Effector CD4-positive, alpha-beta T cell (primary cell): Measurements from ENCODE around the gene ETV3L.
"Not testable (repeated sequence)": the region's sequence is repeated elsewhere in the genome, so short reads cannot be mapped to it uniquely, and the experiment has no call there.

Experiments used
- DNase-seq: peaks from one replicate; pipeline ENCODE4 v3.0.0-alpha.2; 2020

The ETV3L gene

DNA sequence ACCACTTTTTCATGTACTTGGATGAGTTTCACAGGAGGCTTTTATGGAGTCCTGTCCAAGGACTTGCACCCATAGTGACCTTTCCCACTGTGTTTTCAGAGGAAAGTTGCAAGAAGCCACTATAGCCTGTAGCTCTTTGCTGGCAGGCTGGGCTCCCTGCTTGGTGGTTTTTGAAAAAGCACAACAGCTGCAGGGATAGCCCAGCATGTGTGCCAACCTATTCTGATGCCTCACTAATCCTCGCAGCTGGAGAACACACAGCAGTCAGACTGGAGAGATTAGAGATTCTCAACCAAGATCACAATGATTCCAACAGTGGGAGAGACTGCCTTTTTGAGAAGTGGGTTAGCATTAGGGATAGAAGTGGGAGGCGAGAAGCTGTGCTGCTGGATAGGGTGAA is 30.0 kb downstream of the ETV3L start:
- no peak for DNase-seq

- DNase-seq = not testable (repeated sequence)
These were observed 40.4 kb downstream of the ETV3L start for GRCh38 chr1:157059241-157059640.

DNA sequence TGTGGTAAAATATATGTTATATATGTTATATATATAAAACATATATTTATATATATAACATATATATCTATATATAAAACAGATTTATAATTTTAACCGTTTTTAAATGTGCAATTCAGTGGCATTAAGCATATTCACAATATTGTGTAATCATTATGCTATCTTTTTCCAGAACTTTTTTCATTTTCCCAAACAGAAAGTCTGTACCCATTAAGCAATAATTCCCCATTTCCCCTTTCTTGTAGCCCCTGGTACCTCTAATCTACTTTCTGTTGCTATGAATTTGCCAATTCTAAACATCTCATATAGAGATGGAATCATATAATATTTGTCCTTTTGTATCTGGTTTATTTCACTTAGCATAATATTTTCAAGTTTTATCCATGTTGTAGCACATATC is 43.3 kb downstream of the ETV3L start:
- DNase-seq = no peak

DNA sequence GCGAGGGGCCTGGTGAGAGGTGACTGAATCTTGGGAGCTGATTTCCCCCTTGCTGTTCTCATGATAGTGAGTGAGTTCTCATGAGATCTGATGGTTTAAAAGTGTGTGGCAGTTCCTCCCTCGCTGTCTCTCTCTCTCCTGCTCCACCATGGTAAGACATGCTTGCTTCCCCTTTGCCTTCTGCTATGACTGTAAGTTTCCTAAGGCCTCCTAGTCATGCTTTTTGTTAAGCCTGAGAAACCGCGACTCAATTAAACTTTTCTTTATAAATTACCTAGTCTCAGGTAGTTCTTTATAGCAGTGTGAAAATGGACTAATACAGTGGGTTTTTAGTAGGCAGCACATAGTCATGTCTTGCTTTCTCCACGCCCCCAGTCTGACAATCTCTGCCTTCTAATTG is 43.9 kb downstream of the ETV3L start:
- not testable (repeated sequence) for DNase-seq

DNA sequence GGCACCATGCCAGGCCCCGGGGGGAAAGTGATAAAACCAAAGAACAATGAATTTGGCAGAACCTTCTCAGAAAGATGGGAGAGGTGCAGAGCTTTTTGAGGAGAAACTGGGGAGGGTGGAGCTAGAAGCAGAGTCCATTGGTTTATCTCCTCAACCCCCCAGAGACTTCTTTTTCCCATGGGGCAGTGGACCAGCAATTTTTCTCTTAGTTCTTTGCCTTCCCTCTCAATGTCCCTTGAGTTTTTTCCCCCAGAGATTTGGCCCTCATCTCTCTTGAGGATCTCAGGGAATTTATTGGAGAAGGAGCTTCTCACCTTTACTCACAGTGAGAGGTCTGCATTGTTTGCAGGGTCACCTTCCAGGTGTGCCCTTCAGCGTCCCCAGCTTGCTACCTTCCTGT is 48.8 kb downstream of the ETV3L start:
- DNase-seq = no peak

DNA sequence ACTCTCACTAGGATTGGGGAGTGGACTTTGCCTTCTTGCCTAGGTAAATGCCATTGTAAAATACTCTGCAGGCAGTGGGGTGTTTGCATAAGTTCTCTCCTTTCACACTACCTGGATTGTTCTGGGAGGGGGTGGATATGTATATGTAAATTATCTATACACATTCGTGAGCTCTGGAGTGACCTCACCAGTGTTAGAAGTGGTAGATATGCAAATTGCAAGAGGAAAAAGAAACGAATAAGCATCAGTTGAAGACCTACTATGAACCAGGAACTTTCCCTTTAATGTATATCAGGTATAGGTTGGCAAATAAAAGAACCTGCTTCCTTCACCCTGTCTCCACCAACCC is 52.6 kb downstream of the ETV3L start:
- DNase-seq = no peak

DNA sequence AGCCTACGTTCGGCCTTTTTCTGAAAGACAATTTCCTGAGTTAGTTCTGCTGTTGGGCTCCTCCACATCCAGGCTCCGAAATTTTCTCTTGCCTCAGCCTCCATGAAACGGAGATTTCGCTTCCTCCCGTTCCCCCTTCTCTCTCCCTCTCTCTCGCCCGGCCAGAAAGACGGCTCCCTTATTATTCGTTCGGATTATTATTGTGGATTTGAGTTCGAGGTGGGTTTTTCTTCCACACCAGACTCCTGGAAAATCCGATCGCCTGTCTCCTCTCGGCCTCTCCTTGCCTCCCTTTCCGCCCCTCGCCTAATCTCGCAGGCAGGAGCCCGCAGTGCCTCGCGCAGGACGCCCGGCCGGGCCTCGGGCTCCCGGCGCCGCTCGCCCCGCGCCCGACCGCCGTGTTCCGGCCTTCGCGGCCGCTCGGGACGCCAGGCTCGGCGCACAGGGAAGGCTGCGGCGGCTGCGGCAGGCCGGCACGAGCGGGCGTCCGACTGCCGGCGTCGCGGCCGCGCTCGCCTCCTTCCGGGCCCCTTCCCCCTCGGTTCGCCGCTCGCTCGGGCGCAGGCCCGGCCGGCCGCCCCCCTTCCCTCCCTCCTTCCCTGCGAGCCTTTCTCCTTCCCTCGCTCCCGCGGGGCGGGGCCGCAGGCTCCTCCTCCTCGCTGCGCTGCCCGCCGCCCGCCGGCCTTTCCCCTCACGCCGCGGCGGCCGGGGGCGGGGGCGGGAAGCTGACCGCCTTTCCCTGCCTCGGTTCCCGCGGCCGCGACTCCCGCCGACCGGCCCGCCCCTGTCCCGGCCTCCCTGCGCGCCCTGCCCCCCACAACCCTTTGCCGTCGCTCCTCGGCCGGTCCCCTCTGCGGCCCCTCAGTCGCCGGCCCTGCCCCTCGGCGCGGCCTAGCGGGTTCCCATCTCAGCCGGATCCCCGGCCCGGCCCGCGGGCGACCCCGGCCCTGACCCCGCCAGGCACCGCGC is 54.1 kb downstream of the ETV3L start, which contains the start of gene ARHGEF11:
TSS of gene ARHGEF11 (minus strand) at position 493 of the 969 bp plus-strand sequence. CDS start 1,412 bp downstream, outside the sequence.
- DNase-seq = no peak

DNA sequence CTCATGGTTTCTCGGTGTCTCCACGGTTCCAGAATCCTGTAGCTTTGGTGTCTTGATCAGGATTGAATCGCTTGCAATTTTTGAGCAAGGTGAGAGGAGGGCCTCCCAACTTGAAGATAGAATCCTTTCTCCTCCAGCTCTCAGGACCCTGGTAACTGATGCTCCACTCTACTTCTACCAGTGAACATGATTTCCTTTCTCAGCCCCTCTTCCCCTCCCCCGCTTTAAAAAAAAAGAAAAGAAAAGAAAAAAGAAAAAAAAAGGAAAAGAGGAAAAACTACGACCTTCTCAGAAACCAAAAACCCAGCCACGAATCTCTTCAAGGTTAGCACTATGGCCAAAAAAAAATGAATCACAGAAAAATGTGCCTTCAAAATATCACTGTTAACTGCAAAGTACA is 55.3 kb downstream of the ETV3L start:
- DNase-seq = no peak

GRCh38 chr1:157043685-157044084 is 55.9 kb downstream of the ETV3L start:
- no peak for DNase-seq

- DNase-seq = no peak
These were observed 56.8 kb downstream of the ETV3L start for GRCh38 chr1:157042846-157043245.
